ENCODE data around the gene DEPDC7.

- TF ChIP-seq POLR2A (IDR thresholded peaks at IDR 0.05), result no peak
- no peak for TF ChIP-seq CTCF (IDR thresholded peaks at IDR 0.05)
These were observed 13.7 kb upstream of the DEPDC7 start for GRCh38 chr11:33001751-33002542.

All from breast epithelium (tissue), 3 donors.